ENCODE measurements around the gene GARS1.

GARS1 gene

GRCh38 chr7:30605832-30606231 is 11.2 kb downstream of the GARS1 start:
- no peak for TF ChIP-seq MAX (IDR thresholded peaks at IDR 0.05)

GRCh38 chr7:30612658-30613265 is 18.1 kb downstream of the GARS1 start:
- TF ChIP-seq CREB1 (IDR thresholded peaks at IDR 0.05; ENCODE audit: low read depth) (no peak), EP300 (IDR thresholded peaks at IDR 0.05; ENCODE audit: borderline replicate concordance) (no peak), TCF12 (IDR thresholded peaks at IDR 0.05; ENCODE audit: low read depth) (no peak), RAD21 (IDR thresholded peaks at IDR 0.05; ENCODE audit: low read depth) (no peak), TEAD4 (IDR thresholded peaks at IDR 0.05) (no peak), REST (IDR thresholded peaks at IDR 0.05; ENCODE audit: low read depth) (no peak), ZBTB7A (IDR thresholded peaks at IDR 0.05; ENCODE audit: low read depth) (no peak), TAF1 (IDR thresholded peaks at IDR 0.05; ENCODE audit: low read depth) (no peak), EGR1 (IDR thresholded peaks at IDR 0.05) (no peak), USF1 (IDR thresholded peaks at IDR 0.05) (no peak)

- TF ChIP-seq MAX (IDR thresholded peaks at IDR 0.05) (no peak), FOXM1 (IDR thresholded peaks at IDR 0.05; ENCODE audit: borderline replicate concordance, low read depth) (no peak), ZBTB7A (IDR thresholded peaks at IDR 0.05; ENCODE audit: low read depth) (no peak), TEAD4 (IDR thresholded peaks at IDR 0.05) (no peak), CEBPB (IDR thresholded peaks at IDR 0.05) (no peak), REST (IDR thresholded peaks at IDR 0.05; ENCODE audit: low read depth) (no peak), NFIC (IDR thresholded peaks at IDR 0.05) (no peak), EP300 (IDR thresholded peaks at IDR 0.05; ENCODE audit: borderline replicate concordance) (no peak), EGR1 (IDR thresholded peaks at IDR 0.05) (no peak), TAF1 (IDR thresholded peaks at IDR 0.05; ENCODE audit: low read depth) (no peak), TCF12 (IDR thresholded peaks at IDR 0.05; ENCODE audit: low read depth) (no peak), YY1 (IDR thresholded peaks at IDR 0.05; ENCODE audit: low read depth) (no peak), CREB1 (IDR thresholded peaks at IDR 0.05; ENCODE audit: low read depth) (no peak), USF1 (IDR thresholded peaks at IDR 0.05) (no peak), RAD21 (IDR thresholded peaks at IDR 0.05; ENCODE audit: low read depth) (no peak)
Measured at GRCh38 chr7:30613366-30614325, 19.0 kb downstream of the GARS1 start.

GRCh38 chr7:30616318-30616717 is 21.6 kb downstream of the GARS1 start:
- TF ChIP-seq EGR1 (IDR thresholded peaks at IDR 0.05), result no peak

- TF ChIP-seq ZBTB7A (IDR thresholded peaks at IDR 0.05; ENCODE audit: low read depth) (no peak), TAF1 (IDR thresholded peaks at IDR 0.05; ENCODE audit: low read depth) (no peak), YY1 (IDR thresholded peaks at IDR 0.05; ENCODE audit: low read depth) (no peak), CEBPB (IDR thresholded peaks at IDR 0.05) (no peak), CREB1 (IDR thresholded peaks at IDR 0.05; ENCODE audit: low read depth) (no peak), EGR1 (IDR thresholded peaks at IDR 0.05) (no peak), TCF12 (IDR thresholded peaks at IDR 0.05; ENCODE audit: low read depth) (no peak)
Measured at GRCh38 chr7:30617359-30617758, 22.7 kb downstream of the GARS1 start.

GRCh38 chr7:30618080-30618676 is 23.5 kb downstream of the GARS1 start:
- TF ChIP-seq EP300 (IDR thresholded peaks at IDR 0.05; ENCODE audit: borderline replicate concordance) (no peak), REST (IDR thresholded peaks at IDR 0.05; ENCODE audit: low read depth) (no peak), CREB1 (IDR thresholded peaks at IDR 0.05; ENCODE audit: low read depth) (no peak), ZBTB7A (IDR thresholded peaks at IDR 0.05; ENCODE audit: low read depth) (no peak), NFIC (IDR thresholded peaks at IDR 0.05) (no peak), CEBPB (IDR thresholded peaks at IDR 0.05) (no peak), TAF1 (IDR thresholded peaks at IDR 0.05; ENCODE audit: low read depth) (no peak), RAD21 (IDR thresholded peaks at IDR 0.05; ENCODE audit: low read depth) (no peak), FOXM1 (IDR thresholded peaks at IDR 0.05; ENCODE audit: borderline replicate concordance, low read depth) (no peak), TCF12 (IDR thresholded peaks at IDR 0.05; ENCODE audit: low read depth) (no peak)
